ENCODE measurements around the gene GRIN2D.
A peak's percentile ranks its signal among the peaks of the same experiment; 100 is the strongest.

GRIN2D gene

DNA sequence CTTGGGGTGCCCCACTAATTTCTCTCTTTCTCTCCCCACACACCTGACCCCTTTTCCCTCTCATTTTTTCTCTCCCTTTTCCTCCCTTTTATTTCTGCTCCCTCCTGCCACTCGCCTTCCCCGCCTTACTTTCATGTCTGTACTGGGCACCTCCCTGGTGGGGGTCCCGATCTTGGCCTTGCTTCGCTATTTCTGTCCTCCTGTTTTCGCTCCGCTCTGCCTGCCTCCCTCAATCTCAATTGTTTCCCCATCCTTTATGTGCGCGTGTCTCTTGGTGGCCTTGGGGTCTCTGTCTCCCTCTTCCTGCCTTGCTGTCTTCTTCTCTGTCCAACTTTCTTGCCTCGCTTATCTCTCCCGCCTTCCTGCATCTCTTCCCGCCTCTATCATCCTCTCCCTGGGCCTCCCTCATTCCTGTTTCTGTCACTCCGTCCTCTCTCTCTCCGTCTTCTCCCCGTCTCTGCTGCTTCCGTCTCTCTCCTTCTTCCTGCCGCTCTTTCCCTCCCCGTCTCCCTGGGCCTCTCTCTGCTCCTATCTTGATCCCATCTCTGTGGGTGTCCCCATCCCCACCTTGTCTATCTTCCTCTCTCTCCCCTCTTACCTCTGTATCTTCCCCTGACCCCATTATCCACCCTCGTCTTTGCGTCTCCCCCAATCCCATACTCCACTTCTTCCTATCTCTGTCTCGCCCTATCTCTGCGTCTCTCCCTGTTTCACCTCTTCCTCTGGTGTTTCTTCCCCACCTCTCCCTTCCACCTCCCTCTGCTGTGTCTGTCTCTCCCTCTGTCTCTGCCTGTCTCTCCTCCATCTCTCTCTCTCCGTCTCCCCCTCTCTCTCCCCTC, 4.0 kb downstream of the GRIN2D start:
- DNase-seq (ENCODE audit: low spot score), result no peak

GRCh38 chr19:48398102-48398374, 4.6 kb downstream of the GRIN2D start:
- DNase-seq (ENCODE audit: low spot score), result no peak

DNA sequence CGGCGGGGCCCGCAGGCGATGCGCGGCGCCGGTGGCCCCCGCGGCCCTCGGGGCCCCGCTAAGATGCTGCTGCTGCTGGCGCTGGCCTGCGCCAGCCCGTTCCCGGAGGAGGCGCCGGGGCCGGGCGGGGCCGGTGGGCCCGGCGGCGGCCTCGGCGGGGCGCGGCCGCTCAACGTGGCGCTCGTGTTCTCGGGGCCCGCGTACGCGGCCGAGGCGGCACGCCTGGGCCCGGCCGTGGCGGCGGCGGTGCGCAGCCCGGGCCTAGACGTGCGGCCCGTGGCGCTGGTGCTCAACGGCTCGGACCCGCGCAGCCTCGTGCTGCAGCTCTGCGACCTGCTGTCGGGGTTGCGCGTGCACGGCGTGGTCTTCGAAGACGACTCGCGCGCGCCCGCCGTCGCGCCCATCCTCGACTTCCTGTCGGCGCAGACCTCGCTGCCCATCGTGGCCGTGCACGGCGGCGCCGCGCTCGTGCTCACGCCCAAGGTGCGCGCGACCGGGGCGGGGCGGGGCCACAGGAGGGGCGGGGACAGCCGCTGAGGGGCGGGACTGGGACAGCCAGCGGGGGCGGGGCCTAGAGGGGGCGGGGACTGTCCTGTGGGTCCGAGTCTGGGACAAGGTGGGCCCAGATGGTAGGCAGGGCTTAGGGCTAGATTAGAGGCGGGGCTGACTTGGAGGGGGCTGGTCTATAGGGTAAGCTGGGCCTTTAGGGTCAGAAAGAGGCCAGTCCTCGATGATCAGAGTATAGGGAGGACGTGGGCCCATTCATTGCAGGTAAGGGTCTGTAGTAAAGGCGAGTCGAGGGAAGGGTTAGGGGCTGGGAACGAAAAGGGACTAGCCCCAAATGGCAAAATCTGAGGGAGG, 5.1 kb downstream of the GRIN2D start:
- peak; percentile 89 for DNase-seq (ENCODE audit: low spot score)

GRCh38 chr19:48400018-48400742, 6.7 kb downstream of the GRIN2D start:
- peak; percentile 61 for DNase-seq (ENCODE audit: low spot score)

GRCh38 chr19:48401287-48401686, 7.8 kb downstream of the GRIN2D start:
- no peak for DNase-seq (ENCODE audit: low spot score)

GRCh38 chr19:48403606-48404005, 10.1 kb downstream of the GRIN2D start:
- DNase-seq (ENCODE audit: low spot score), result peak; percentile 76

DNA sequence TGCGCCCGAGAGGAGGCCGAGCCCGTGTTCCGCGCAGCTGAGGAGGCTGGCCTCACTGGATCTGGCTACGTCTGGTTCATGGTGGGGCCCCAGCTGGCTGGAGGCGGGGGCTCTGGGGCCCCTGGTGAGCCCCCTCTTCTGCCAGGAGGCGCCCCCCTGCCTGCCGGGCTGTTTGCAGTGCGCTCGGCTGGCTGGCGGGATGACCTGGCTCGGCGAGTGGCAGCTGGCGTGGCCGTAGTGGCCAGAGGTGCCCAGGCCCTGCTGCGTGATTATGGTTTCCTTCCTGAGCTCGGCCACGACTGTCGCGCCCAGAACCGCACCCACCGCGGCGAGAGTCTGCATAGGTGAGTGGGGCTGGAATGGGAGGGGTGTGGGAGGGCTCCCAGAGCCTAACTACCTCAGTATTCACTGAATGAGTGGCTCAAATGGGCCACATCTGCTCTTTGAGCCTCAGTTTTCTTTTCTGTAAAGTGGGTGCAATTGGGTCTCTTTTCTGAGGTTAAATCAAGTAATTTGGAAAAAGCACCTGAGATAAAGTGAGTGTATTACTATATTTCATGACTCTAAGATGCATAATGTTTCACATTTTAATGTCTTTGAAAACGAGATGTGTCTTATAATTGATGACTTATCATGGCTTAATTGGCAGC, 11.7 kb downstream of the GRIN2D start:
- DNase-seq (ENCODE audit: low spot score), result no peak

GRCh38 chr19:48405850-48406249, 12.4 kb downstream of the GRIN2D start:
- DNase-seq (ENCODE audit: low spot score), result no peak

DNA sequence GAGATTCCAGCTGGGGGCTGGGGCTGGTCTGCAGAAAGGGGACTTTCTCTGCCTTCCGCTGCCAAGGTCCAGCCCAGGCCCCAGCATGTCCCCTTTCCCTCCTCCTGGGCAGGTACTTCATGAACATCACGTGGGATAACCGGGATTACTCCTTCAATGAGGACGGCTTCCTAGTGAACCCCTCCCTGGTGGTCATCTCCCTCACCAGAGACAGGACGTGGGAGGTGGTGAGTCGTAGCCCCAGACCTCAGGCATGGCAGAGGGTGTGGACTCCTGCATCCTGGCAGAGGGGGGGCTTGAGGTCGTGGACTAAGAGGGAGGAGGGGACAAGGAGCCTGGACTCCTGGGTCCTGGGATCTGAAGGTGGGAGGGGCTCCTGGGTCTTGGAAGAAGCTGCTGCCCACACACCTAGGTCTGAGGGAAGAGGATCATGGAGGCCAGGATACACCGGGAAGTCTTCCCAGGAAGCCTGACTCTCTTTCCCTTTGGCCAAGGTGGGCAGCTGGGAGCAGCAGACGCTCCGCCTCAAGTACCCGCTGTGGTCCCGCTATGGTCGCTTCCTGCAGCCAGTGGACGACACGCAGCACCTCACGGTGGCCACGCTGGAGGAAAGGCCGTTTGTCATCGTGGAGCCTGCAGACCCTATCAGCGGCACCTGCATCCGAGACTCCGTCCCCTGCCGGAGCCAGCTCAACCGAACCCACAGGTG, 20.6 kb downstream of the GRIN2D start:
- no peak for DNase-seq (ENCODE audit: low spot score)

DNA sequence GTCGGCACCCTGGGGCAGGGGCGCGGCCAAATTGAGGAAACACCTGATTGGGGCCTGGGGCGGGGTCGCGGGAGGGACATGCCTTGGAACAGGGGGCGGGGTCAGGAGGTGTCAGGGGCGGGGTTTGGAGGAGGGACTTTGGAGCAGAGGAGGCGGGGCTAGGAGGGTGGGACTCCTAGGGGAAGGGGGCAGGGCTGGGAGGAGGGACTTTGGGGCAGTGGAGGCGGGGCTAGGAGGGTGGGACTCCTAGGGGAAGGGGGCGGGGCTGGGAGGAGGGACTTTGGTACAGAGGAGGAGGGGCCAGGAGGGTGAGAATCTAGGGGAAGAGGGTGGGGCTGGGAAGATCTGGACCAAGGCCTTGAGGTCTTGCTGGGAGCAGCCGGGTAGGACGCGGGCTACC, 21.9 kb downstream of the GRIN2D start:
- peak; percentile 79 for DNase-seq (ENCODE audit: low spot score)

DNA sequence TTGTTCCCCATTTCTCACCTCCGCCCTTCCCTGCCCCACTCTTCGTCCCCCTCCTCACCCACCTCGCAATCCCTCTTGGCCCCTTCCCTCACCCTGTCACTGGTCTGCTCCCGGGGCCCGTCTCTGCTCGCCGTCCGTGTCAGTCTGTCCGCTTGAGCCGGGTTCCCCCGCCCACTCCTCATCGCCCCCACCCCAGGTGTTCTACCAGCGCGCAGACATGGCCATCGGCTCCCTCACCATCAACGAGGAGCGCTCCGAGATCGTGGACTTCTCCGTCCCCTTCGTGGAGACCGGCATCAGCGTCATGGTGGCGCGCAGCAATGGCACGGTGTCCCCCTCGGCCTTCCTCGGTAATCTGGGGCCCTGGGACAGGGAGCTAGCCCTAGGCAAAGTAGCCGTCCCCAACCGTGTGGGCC, 22.3 kb downstream of the GRIN2D start:
- no peak for DNase-seq (ENCODE audit: low spot score)

GRCh38 chr19:48417421-48417820, 24.0 kb downstream of the GRIN2D start:
- no peak for DNase-seq (ENCODE audit: low spot score)

GRCh38 chr19:48418317-48419064, 25.0 kb downstream of the GRIN2D start:
- no peak for DNase-seq (ENCODE audit: low spot score)

DNA sequence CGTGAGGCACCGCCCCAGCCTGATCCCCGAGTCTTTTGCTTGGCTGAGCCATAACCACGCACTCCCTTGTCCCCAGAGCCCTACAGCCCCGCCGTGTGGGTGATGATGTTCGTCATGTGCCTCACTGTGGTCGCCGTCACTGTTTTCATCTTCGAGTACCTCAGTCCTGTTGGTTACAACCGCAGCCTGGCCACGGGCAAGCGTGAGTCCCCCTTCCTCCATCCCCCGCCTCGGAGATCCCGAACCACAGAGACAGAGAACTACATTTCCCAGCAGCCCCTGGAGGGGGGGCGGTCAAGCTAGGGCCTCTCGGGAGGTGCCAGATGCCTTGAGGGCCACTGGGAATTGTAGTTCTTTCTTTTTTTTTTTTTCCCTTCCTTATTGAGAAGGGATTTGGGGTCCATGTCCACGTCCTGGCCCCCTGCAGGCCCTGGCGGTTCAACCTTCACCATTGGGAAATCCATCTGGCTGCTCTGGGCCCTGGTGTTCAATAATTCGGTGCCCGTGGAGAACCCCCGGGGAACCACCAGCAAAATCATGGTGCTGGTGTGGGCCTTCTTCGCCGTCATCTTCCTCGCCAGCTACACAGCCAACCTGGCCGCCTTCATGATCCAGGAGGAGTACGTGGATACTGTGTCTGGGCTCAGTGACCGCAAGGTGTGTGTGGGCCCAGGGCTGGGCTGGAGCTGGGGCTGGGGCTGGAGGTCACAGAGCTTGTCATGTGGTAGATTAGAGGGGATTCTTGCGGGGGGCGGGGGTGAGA, 25.9 kb downstream of the GRIN2D start:
- DNase-seq (ENCODE audit: low spot score), result peak; percentile 83

- DNase-seq (ENCODE audit: low spot score), result no peak
These were observed 28.1 kb downstream of the GRIN2D start for GRCh38 chr19:48421548-48421947.

DNA sequence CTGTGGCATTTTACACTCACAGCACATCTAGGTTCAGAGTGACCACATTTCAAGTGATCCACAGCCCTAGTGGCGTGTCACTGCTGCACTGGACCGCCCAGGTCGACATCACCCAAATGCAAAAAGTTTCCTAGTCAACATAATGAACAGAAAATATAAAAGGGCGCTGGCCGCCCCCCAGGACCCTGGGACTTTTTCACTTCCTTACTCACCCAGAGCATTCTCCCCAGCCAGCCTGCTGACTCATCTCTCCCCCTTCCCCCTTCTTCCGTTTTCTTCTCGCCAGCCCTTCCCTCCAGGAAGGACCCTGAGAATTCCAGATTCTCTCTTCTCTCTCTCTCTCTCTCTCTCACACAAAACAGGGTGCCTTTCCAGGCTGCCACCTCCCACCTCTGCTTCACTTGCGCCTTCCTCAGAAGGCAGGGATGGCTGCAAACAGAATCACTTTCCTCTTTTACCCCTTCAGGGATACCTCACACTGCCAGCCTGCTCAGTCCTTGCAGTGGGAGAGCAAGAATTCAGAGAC, 31.3 kb downstream of the GRIN2D start:
- peak; percentile 38 for DNase-seq (ENCODE audit: low spot score)

DNA sequence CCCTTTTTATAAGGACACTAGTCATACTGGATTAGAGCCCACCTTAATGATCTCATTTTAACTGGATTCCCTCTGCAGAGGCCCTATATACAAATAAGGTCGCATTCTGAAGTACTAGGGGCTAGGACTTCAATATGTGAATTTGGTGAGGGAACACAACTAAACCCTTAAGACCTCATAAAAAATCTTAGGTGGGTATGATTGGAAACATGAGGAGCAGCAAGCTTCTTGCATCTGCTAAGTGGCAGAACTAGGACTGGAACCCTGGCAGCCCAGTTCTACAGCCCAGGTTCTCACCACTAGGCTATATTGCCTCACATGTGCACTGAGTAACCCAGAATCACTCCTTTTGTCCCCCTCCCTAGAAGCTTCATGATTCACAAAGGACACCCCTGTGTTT, 35.2 kb downstream of the GRIN2D start:
- no peak for DNase-seq (ENCODE audit: low spot score)

- DNase-seq (ENCODE audit: low spot score), result no peak
These were observed 39.9 kb downstream of the GRIN2D start for GRCh38 chr19:48433337-48433736.

- no peak for DNase-seq (ENCODE audit: low spot score)
These were observed 43.1 kb downstream of the GRIN2D start for GRCh38 chr19:48436586-48436985.
